Measurements from ENCODE around the gene LSP1. TPM values are rescaled to one million over a fixed set of nuclear protein-coding genes. Genes with fewer than 3 reads are reported as not detected.
A peak's percentile ranks its signal among the peaks of the same experiment; 100 is the strongest.

The LSP1 gene
- total RNA-seq, 3 donors from 2014 or later (not counting 1 experiment from before 2014, with no cell fraction given): 487 to 595 (median 536) TPM

DNA sequence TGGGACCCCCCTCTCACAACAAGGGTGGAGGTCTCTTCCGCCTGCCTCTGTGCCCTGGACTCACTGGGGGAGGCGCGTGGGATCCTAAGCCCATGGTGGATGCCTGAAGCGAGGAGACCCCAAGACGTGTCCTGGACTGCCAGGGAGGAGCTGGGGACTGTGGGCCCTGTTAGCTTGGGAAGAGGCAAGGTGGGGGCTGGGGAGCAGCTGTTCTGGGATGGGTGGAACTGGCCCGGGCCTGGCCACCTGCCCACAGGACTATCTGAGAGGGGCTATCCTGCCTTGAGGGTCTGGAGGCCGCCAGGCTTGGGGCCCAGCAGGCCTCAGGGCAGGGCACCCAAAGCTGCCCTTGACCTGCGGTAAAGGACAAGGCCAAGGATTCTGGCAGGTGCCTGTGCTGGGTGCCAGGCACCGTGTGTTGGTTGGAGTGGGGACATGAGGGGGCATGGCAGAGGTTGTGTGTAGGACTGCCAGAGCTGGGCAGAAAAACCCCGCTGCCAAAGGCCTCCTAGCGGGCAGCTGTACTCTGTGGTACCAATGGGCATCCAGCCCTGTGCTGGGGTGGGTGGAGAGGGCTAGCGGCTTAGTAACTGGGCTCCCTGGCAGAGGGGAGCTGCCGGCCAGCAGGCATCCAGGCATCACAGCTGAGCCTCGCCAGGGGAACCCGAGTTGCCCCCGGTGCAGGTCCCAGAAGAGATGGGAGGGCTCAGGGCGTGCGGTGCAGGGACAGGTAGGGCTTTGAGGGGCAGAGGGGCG, 670 bp downstream of the LSP1 start:
- DNase-seq: peak in 1 of 2 donors; percentile 52
- H3K4me1 Mint-ChIP-seq: peaks cover 43 to 73% of the 10 kb centered on the region in 2 donors
- H3K4me3 Mint-ChIP-seq: peak overlapping the region; percentile 100
- peaks cover 14% of the 10 kb centered on the region for H3K36me3 ChIP-seq (ENCODE audit: control insufficient read depth, insufficient read depth, low read length)
- no peak for ATAC-seq
- H3K27ac ChIP-seq (ENCODE audit: low read length): peak overlapping the region; percentile 94
- H3K9me3 Mint-ChIP-seq: no peaks in the 10 kb centered on the region
- TF ChIP-seq, protein P1, sequence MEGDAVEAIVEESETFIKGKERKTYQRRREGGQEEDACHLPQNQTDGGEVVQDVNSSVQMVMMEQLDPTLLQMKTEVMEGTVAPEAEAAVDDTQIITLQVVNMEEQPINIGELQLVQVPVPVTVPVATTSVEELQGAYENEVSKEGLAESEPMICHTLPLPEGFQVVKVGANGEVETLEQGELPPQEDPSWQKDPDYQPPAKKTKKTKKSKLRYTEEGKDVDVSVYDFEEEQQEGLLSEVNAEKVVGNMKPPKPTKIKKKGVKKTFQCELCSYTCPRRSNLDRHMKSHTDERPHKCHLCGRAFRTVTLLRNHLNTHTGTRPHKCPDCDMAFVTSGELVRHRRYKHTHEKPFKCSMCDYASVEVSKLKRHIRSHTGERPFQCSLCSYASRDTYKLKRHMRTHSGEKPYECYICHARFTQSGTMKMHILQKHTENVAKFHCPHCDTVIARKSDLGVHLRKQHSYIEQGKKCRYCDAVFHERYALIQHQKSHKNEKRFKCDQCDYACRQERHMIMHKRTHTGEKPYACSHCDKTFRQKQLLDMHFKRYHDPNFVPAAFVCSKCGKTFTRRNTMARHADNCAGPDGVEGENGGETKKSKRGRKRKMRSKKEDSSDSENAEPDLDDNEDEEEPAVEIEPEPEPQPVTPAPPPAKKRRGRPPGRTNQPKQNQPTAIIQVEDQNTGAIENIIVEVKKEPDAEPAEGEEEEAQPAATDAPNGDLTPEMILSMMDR (IDR thresholded peaks at IDR 0.05): no peak
- 10% methylated on average over 19 of the region's 19 CpGs for WGBS (ENCODE audit: insufficient coverage)
- peak overlapping the region; percentile 98 to 99 for H3K27ac Mint-ChIP-seq
- no peaks in the 10 kb centered on the region for H3K27me3 ChIP-seq (ENCODE audit: control insufficient read depth, insufficient read depth, low read length)
- peaks cover 92% of the 10 kb centered on the region for H3K4me1 ChIP-seq (ENCODE audit: control insufficient read depth, insufficient read depth, low read length)
- peak overlapping the region; percentile 91 for H3K4me3 ChIP-seq (ENCODE audit: low read length)
- intact Hi-C loops (cut with micrococcal nuclease): loop anchor here (2.0 to 5.0 kb wide), 4 partner anchors 17 to 281 kb away; partner anchors contain the start of gene DUSP8
- no peaks in the 10 kb centered on the region for H3K9me3 ChIP-seq (ENCODE audit: control insufficient read depth, insufficient read depth, low read length)
- no peaks in the 10 kb centered on the region for H3K36me3 Mint-ChIP-seq
- no peaks in the 10 kb centered on the region for H3K27me3 Mint-ChIP-seq (ENCODE audit: low read depth in 2 of 2)

DNA sequence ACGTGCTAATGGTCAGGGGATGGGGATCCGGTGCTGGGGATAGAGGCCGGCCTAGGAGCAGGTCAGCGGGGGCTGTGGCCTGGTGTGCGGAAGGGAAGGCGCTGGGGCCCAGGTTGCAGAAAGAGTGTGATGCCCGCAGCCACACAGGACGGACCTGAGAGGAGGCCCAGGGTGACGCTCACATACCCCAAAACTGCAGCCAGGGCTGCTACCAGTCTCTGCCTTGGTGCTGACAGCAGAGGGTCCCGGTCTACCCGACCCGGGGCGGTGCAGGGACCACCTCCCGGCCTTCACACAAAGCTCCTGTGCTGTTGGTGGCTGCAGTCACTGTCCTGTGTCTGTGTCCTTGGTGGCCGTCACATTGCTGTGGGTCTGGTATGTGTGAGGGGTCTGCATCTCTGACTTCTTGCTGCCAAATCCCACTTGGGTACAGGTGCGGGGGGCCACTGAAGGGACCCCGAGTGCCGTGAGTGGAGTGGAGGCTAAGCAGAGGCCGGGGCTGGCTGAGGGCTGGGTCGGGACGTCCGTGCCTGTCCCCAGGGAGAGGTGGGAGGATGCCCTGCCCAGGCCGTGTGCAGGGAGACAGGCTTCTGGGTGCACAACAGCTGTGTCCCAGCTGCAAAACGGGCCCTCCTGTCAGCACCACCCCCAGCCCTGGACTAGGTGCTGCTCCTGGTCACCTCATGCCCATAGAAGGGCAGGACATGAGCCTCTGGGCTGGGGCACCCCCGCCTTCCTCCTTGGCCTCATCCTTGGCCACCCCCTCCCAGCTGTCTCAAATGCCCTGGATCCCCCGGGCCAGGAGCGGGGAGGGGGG, 1.5 kb downstream of the LSP1 start:
- TF ChIP-seq, protein P1 (IDR thresholded peaks at IDR 0.05): no peak
- Mint-ChIP-seq H3K4me1 (peaks cover 41 to 69% of the 10 kb centered on the region in 2 donors), H3K36me3 (no peaks in the 10 kb centered on the region), H3K27me3 (ENCODE audit: low read depth in 2 of 2) (no peaks in the 10 kb centered on the region), H3K4me3 (peak overlapping the region; percentile 100), H3K27ac (peak overlapping the region; percentile 98 to 99), H3K9me3 (no peaks in the 10 kb centered on the region)
- ATAC-seq: no peak
- H3K4me1 ChIP-seq (ENCODE audit: control insufficient read depth, insufficient read depth, low read length): peaks cover 92% of the 10 kb centered on the region
- peak overlapping the region; percentile 94 for H3K27ac ChIP-seq (ENCODE audit: low read length)
- H3K27me3 ChIP-seq (ENCODE audit: control insufficient read depth, insufficient read depth, low read length): no peaks in the 10 kb centered on the region
- intact Hi-C loops (cut with micrococcal nuclease): loop anchor here (5.0 kb wide), 1 partner anchor 282 kb away; the partner anchor contains the start of gene DUSP8
- peaks cover 17% of the 10 kb centered on the region for H3K36me3 ChIP-seq (ENCODE audit: control insufficient read depth, insufficient read depth, low read length)
- peak in 1 of 2 donors; percentile 29 for DNase-seq
- no peaks in the 10 kb centered on the region for H3K9me3 ChIP-seq (ENCODE audit: control insufficient read depth, insufficient read depth, low read length)
- H3K4me3 ChIP-seq (ENCODE audit: low read length): peak overlapping the region; percentile 91
- WGBS (ENCODE audit: insufficient coverage): 31% methylated on average over 27 of the region's 27 CpGs

- ATAC-seq: no peak
- H3K4me3 Mint-ChIP-seq: peak overlapping the region; percentile 100
- TF ChIP-seq, protein P1 (IDR thresholded peaks at IDR 0.05): no peak
- Histone ChIP-seq H3K36me3 (ENCODE audit: control insufficient read depth, insufficient read depth, low read length) (peaks cover 19% of the 10 kb centered on the region), H3K9me3 (ENCODE audit: control insufficient read depth, insufficient read depth, low read length) (no peaks in the 10 kb centered on the region), H3K27ac (ENCODE audit: low read length) (no peak overlapping the region), H3K4me1 (ENCODE audit: control insufficient read depth, insufficient read depth, low read length) (peaks cover 90% of the 10 kb centered on the region), H3K4me3 (ENCODE audit: low read length) (peak overlapping the region; percentile 91), H3K27me3 (ENCODE audit: control insufficient read depth, insufficient read depth, low read length) (no peaks in the 10 kb centered on the region)
- intact Hi-C loops (cut with micrococcal nuclease): loop anchor here (5.0 kb wide), 1 partner anchor 283 kb away; the partner anchor contains the start of gene DUSP8
- H3K9me3 Mint-ChIP-seq: no peaks in the 10 kb centered on the region
- H3K27ac Mint-ChIP-seq: no peak overlapping the region
- H3K36me3 Mint-ChIP-seq: no peaks in the 10 kb centered on the region
- H3K27me3 Mint-ChIP-seq (ENCODE audit: low read depth in 2 of 2): no peaks in the 10 kb centered on the region
- H3K4me1 Mint-ChIP-seq: peaks cover 32 to 60% of the 10 kb centered on the region in 2 donors
- WGBS (ENCODE audit: insufficient coverage): 68% methylated on average over 26 of the region's 26 CpGs
- DNase-seq: peak in 1 of 2 donors; percentile 48
Observed at GRCh38 chr11:1854949-1855885, 2.3 kb downstream of the LSP1 start.
